Loucy (cell line): ENCODE results near the gene BICD2.

Experiments
- H2AFZ ChIP-seq: fragments of 200-600 bp; sonication (generic); 2 replicates; pipeline ENCODE4 v1.6.0; 2016; ENCODE audit warnings: antibody characterized with exemption, mild to moderate bottlenecking, low read length, moderate library complexity
- H3F3A ChIP-seq: fragments of 200-600 bp; 2 replicates; pipeline ENCODE4 v1.6.0; 2016; ENCODE audit warnings: antibody characterized with exemption, low read depth, mild to moderate bottlenecking
- H3K27me3 ChIP-seq: fragments of 200-600 bp; sonication (generic); 2 replicates; pipeline ENCODE4 v1.6.1; 2014; ENCODE audit warnings: low read length, mild to moderate bottlenecking; ENCODE audit not compliant: insufficient read depth, poor library complexity, severe bottlenecking
- H3K36me3 ChIP-seq: fragments of 200-600 bp; sonication (generic); 2 replicates; pipeline ENCODE4 v1.6.1; 2016; ENCODE audit warnings: low read length; ENCODE audit not compliant: insufficient read depth
- H3K4me1 ChIP-seq: fragments of 200-600 bp; sonication (generic); 2 replicates; pipeline ENCODE4 v1.5.1; 2014; ENCODE audit warnings: low read length, mild to moderate bottlenecking; ENCODE audit not compliant: insufficient read depth, poor library complexity, severe bottlenecking
- H3K4me2 ChIP-seq: fragments of 200-600 bp; sonication (generic); 2 replicates; pipeline ENCODE4 v1.6.0; 2014; ENCODE audit warnings: antibody characterized with exemption, low read length, low read depth, mild to moderate bottlenecking; ENCODE audit not compliant: poor library complexity, severe bottlenecking
- H3K4me3 ChIP-seq: fragments of 200-600 bp; sonication (generic); 2 replicates; pipeline ENCODE4 v1.5.1; 2014; ENCODE audit warnings: low read length, mild to moderate bottlenecking, mixed read lengths; ENCODE audit not compliant: poor library complexity, severe bottlenecking
- H3K79me2 ChIP-seq: fragments of 200-600 bp; sonication (generic); 2 replicates; pipeline ENCODE4 v1.6.1; 2014; ENCODE audit warnings: low read length; ENCODE audit not compliant: insufficient read depth
- H3K9ac ChIP-seq: fragments of 200-600 bp; sonication (generic); 2 replicates; pipeline ENCODE4 v1.6.0; 2014; ENCODE audit warnings: mild to moderate bottlenecking, low read depth, low read length, moderate library complexity; ENCODE audit not compliant: poor library complexity, severe bottlenecking
- H3K9me2 ChIP-seq: fragments of 200-600 bp; sonication (generic); replicated peaks from 2 replicates; pipeline ENCODE4 v1.6.1; 2016; ENCODE audit warnings: low read depth, low read length, mixed read lengths
- H3K9me3 ChIP-seq: fragments of 200-600 bp; sonication (generic); 2 replicates; pipeline ENCODE4 v1.6.1; 2014; ENCODE audit warnings: mild to moderate bottlenecking, antibody characterized with exemption, low read length, low read depth; ENCODE audit not compliant: insufficient read depth
- H4K20me1 ChIP-seq: fragments of 200-600 bp; sonication (generic); 2 replicates; pipeline ENCODE4 v1.6.0; 2014; ENCODE audit warnings: antibody characterized with exemption, low read length, mild to moderate bottlenecking; ENCODE audit not compliant: insufficient read depth, poor library complexity, severe bottlenecking
- EZH2phosphoT487 ChIP-seq: fragments of 200-600 bp; IDR thresholded peaks from 2 replicates; pipeline ENCODE4 v1.6.1; 2018; ENCODE audit warnings: antibody characterized with exemption, mild to moderate bottlenecking, moderate library complexity, borderline replicate concordance
- TF ChIP-seq, protein P1 (sequence below): fragments of 200-600 bp; sonication (generic); conservative IDR thresholded peaks from 2 replicates; pipeline ENCODE4 v1.5.1; 2014; ENCODE audit warnings: mild to moderate bottlenecking, antibody characterized with exemption, low read length

BICD2 gene

DNA sequence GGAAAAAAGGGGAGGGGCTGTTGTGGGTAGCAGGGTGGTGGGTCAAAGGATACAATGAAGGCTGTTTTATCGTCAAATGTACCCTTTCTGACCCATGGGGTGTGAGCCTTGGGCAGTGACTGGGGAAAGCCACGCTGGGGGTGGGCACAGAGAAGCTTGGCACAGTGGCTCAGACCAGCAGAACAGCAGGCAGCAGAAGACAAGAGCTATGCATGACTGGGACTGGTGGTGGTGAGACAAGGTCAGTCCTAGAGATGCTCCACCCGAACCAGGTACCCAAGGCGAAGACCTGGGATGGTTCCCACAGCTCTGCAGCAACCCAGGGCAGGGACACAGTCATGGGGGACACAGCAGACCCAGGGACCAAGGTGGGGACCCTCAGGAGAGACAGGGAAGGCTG is 38.3 kb downstream of the BICD2 start:
- Histone ChIP-seq H3K4me2 (no peak overlapping the region), H4K20me1 (peaks cover 11% of the 10 kb centered on the region), H3K9me2 (no peaks in the 10 kb centered on the region), H2AFZ (no peak overlapping the region), H3K9me3 (no peaks in the 10 kb centered on the region), H3F3A (no peaks in the 10 kb centered on the region), H3K4me1 (no peaks in the 10 kb centered on the region), H3K79me2 (peaks cover 22% of the 10 kb centered on the region; the same call in 1 of the 2 replicates), H3K27me3 (no peaks in the 10 kb centered on the region), H3K36me3 (peaks cover 69% of the 10 kb centered on the region; the same call in 1 of the 2 replicates), H3K4me3 (no peak overlapping the region), H3K9ac (no peak overlapping the region)
- TF ChIP-seq, protein P1, sequence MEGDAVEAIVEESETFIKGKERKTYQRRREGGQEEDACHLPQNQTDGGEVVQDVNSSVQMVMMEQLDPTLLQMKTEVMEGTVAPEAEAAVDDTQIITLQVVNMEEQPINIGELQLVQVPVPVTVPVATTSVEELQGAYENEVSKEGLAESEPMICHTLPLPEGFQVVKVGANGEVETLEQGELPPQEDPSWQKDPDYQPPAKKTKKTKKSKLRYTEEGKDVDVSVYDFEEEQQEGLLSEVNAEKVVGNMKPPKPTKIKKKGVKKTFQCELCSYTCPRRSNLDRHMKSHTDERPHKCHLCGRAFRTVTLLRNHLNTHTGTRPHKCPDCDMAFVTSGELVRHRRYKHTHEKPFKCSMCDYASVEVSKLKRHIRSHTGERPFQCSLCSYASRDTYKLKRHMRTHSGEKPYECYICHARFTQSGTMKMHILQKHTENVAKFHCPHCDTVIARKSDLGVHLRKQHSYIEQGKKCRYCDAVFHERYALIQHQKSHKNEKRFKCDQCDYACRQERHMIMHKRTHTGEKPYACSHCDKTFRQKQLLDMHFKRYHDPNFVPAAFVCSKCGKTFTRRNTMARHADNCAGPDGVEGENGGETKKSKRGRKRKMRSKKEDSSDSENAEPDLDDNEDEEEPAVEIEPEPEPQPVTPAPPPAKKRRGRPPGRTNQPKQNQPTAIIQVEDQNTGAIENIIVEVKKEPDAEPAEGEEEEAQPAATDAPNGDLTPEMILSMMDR = no peak
- TF ChIP-seq EZH2phosphoT487 = no peak

DNA sequence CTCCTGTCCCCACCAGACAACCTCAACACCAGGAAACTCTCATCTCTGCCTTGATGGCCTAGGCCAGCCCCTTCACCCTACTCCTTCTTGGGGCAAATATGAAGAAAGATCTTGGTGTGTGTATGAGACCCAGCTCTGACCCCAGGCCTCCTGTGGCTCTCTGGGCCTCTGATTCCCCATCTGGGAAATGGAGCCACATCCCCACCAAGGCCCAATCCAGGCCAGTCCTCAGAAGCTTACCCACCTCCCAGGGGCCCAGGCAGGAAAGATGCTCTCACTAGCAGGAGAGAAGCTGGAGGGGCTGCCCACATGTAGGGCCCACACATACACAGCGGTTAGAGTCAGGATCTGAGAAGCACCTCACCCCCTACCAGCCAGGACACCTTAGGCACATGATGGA is 38.9 kb downstream of the BICD2 start:
- H3K79me2 ChIP-seq = peaks cover 16% of the 10 kb centered on the region; the same call in 1 of the 2 replicates
- H3K4me1 ChIP-seq = no peaks in the 10 kb centered on the region
- H3K36me3 ChIP-seq = peaks cover 75% of the 10 kb centered on the region; the same call in 1 of the 2 replicates

DNA sequence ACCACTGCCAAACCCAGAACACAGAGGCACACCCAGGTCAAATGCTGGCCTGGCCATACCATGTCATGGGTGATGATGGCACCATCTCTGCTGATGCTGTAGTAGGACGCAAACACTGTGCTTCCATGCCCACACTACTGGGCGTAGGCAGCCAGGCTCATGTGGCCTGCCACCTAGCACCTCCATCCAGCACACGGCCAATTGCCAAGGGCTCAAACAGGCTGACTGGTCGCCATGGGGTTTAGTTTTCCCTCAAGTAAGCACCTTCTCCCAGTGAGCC is 39.4 kb downstream of the BICD2 start:
- Histone ChIP-seq H3F3A (no peaks in the 10 kb centered on the region), H3K27me3 (no peaks in the 10 kb centered on the region), H3K9ac (no peak overlapping the region), H3K4me3 (no peak overlapping the region), H3K4me2 (no peak overlapping the region), H3K9me3 (no peaks in the 10 kb centered on the region), H2AFZ (no peak overlapping the region), H3K4me1 (no peaks in the 10 kb centered on the region), H3K79me2 (peaks cover 11% of the 10 kb centered on the region; the same call in 1 of the 2 replicates), H3K36me3 (peaks cover 80% of the 10 kb centered on the region; the same call in 1 of the 2 replicates), H3K9me2 (no peaks in the 10 kb centered on the region), H4K20me1 (peaks cover 11% of the 10 kb centered on the region)
- TF ChIP-seq, protein P1 = no peak
- no peak for TF ChIP-seq EZH2phosphoT487

More for the DNA sequence above, 38.9 kb downstream of the BICD2 start:
- no peaks in the 10 kb centered on the region for H3K9me3 ChIP-seq
- H3K4me2 ChIP-seq = no peak overlapping the region
- no peaks in the 10 kb centered on the region for H3K27me3 ChIP-seq
- peaks cover 11% of the 10 kb centered on the region for H4K20me1 ChIP-seq
- TF ChIP-seq EZH2phosphoT487 = no peak
- TF ChIP-seq, protein P1 = no peak
- H3K9me2 ChIP-seq = no peaks in the 10 kb centered on the region
- H2AFZ ChIP-seq = no peak overlapping the region
- H3K4me3 ChIP-seq = no peak overlapping the region
- H3K9ac ChIP-seq = no peak overlapping the region
- H3F3A ChIP-seq = no peaks in the 10 kb centered on the region
